WTC11 (cell line): ENCODE measurements around the gene MEN1.

Experiments
- E2F4 ChIP-seq: sonication (generic); formaldehyde crosslinking; IDR thresholded peaks from 2 replicates; pipeline ENCODE4 v1.8.1; 2022; ENCODE audit warnings: low read depth, mild to moderate bottlenecking, moderate library complexity, missing genetic modification reagents, borderline replicate concordance
- FOXJ3 ChIP-seq: sonication (generic); formaldehyde crosslinking; IDR thresholded peaks from 2 replicates; pipeline ENCODE4 v1.9.0; 2021; ENCODE audit warnings: missing genetic modification reagents, mild to moderate bottlenecking, borderline replicate concordance
- PRRX2 ChIP-seq: fragments of 250-450 bp; sonication (Bioruptor Pico); IDR thresholded peaks from 2 replicates; pipeline ENCODE4 v1.8.0; 2021; ENCODE audit warnings: mild to moderate bottlenecking
- TEAD4 ChIP-seq: sonication (generic); formaldehyde crosslinking; IDR thresholded peaks from 2 replicates; pipeline ENCODE4 v1.8.0; 2022; ENCODE audit warnings: mild to moderate bottlenecking, missing genetic modification reagents
- TP53 ChIP-seq: sonication (generic); formaldehyde crosslinking; IDR thresholded peaks from 2 replicates; pipeline ENCODE4 v1.8.1; 2023; ENCODE audit warnings: mild to moderate bottlenecking, missing genetic modification reagents
- USF2 ChIP-seq: sonication (generic); formaldehyde crosslinking; IDR thresholded peaks from 2 replicates; pipeline ENCODE4 v1.8.1; 2023; ENCODE audit warnings: mild to moderate bottlenecking, missing genetic modification reagents, moderate library complexity
- TF ChIP-seq, protein P1 (sequence below): fragments of 200-600 bp; IDR thresholded peaks from 2 replicates; pipeline ENCODE4 v1.8.0; 2022; ENCODE audit warnings: antibody characterized with exemption
- TF ChIP-seq, protein P2 (sequence below): sonication (generic); formaldehyde crosslinking; IDR thresholded peaks from 2 replicates; pipeline ENCODE4 v1.8.1; 2023; ENCODE audit warnings: mild to moderate bottlenecking, missing genetic modification reagents, moderate library complexity
- TF ChIP-seq, protein P3 (sequence below): sonication (generic); formaldehyde crosslinking; conservative IDR thresholded peaks from 2 replicates; pipeline ENCODE4 v1.8.1; 2022; ENCODE audit warnings: mild to moderate bottlenecking, missing genetic modification reagents

GRCh38 chr11:64786308-64786707, 24.0 kb downstream of the MEN1 start:
- TF ChIP-seq TP53 (CRISPR knock-in tag) (no peak), TEAD4 (CRISPR knock-in tag) (no peak), E2F4 (no peak), PRRX2 (CRISPR knock-in tag) (no peak), USF2 (CRISPR knock-in tag) (no peak), FOXJ3 (CRISPR knock-in tag) (no peak)
- TF ChIP-seq, protein P1, sequence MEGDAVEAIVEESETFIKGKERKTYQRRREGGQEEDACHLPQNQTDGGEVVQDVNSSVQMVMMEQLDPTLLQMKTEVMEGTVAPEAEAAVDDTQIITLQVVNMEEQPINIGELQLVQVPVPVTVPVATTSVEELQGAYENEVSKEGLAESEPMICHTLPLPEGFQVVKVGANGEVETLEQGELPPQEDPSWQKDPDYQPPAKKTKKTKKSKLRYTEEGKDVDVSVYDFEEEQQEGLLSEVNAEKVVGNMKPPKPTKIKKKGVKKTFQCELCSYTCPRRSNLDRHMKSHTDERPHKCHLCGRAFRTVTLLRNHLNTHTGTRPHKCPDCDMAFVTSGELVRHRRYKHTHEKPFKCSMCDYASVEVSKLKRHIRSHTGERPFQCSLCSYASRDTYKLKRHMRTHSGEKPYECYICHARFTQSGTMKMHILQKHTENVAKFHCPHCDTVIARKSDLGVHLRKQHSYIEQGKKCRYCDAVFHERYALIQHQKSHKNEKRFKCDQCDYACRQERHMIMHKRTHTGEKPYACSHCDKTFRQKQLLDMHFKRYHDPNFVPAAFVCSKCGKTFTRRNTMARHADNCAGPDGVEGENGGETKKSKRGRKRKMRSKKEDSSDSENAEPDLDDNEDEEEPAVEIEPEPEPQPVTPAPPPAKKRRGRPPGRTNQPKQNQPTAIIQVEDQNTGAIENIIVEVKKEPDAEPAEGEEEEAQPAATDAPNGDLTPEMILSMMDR, result no peak
- TF ChIP-seq, protein P2, sequence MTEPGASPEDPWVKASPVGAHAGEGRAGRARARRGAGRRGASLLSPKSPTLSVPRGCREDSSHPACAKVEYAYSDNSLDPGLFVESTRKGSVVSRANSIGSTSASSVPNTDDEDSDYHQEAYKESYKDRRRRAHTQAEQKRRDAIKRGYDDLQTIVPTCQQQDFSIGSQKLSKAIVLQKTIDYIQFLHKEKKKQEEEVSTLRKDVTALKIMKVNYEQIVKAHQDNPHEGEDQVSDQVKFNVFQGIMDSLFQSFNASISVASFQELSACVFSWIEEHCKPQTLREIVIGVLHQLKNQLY (CRISPR knock-in tag), result no peak
- TF ChIP-seq, protein P3, sequence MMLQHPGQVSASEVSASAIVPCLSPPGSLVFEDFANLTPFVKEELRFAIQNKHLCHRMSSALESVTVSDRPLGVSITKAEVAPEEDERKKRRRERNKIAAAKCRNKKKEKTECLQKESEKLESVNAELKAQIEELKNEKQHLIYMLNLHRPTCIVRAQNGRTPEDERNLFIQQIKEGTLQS, result no peak
